HG03095 (cell line): Measurements from ENCODE around the gene UGT2B10.

ENCODE experiments used
- ATAC-seq: cut with Tn5 transposase; IDR thresholded peaks from one replicate; pipeline ENCODE4 v1.9.1; 2021; ENCODE audit warnings: moderate library complexity; ENCODE audit not compliant: unreplicated experiment

The UGT2B10 gene

GRCh38 chr4:68869274-68869773, 53.5 kb downstream of the UGT2B10 start:
- ATAC-seq: no peak

- no peak for ATAC-seq
These were observed 56.2 kb downstream of the UGT2B10 start for GRCh38 chr4:68871809-68872642.

DNA sequence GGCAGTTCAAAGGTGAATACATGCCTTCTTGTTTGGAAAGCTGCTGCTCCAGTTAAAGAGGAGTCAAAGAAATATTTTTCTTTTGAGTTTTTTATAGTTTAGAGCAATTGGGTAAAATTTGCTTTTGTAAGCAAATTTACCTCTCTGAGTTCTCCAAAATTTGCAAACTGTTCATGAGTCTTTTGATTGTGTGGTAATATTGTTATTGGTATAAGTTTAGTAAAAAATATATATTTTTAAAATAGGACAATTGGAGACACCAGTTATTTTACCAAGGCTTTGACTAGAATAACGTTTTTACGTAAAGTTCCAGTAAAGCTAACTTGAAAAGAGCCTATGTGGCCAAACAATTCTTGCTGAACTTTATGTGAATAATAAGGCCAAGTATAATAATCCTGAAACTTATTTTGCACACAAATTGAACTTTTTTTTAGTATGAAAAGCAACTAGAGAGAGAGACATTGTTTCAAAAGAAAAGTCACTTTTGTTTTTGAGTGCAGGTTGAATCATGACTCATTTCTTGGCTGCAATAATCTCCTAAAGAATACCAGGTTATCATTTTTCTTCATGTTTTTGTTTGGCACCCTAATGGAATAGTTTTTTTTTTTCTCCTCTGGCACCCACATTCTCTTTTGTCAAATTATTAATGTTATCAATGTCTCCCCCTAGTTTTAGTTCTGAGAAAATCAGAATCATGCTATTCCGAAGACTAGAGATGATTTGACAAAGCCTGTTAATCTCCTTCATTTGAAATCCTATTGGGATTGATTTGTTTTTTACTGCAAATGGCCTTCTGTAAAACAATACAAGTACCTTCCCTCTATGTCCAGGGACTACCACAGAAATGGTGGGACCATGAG, 57.1 kb downstream of the UGT2B10 start:
- ATAC-seq: no peak

- no peak for ATAC-seq
These were observed 58.7 kb downstream of the UGT2B10 start for GRCh38 chr4:68874507-68874906.

DNA sequence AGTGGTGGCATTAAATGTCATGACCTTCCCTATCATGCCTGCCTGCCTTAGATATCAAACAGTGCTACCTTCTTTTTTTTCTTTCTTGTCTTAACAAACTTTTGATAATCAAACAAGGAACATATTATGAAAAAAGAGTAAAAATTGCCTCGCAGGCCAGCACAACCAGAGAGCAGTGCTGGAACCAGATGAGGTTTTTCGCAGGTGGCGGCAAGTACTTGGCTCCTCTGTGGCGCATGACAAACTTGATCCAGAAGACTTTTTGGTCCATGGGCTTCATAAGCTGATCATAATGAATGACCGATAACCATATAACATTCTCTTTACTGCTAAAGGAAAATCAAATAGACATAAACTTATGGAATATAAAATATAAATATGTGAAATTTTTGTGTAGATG, 61.8 kb downstream of the UGT2B10 start:
- ATAC-seq: no peak

DNA sequence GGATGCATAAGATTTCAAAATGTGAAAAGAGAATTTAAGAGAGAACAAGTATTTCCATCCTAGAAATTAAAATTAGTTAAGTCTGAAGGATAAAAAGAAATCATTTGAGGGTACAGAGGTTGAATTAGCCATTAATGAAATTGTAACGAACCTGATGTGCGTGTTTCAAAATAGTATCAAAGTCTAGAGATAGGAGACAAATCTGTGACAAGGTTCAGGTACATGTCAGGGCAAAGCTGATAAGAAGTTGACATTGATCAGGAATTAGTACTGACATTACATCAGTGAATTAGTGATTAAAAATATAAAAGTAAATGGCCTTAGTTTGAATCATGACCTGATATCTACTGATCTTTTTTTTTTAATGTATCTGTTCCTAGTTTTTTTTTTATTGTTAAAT, 62.3 kb downstream of the UGT2B10 start:
- no peak for ATAC-seq
